ENCODE results near the gene PNMT.

GRCh38 chr17:39701784-39702422, 33.6 kb downstream of the PNMT start:
- TF ChIP-seq EZH2 (IDR thresholded peaks at IDR 0.05; ENCODE audit: borderline replicate concordance) = no peak
- TF ChIP-seq CTCF (IDR thresholded peaks at IDR 0.05; ENCODE audit: poor library complexity) = no peak

All from hepatocyte (in vitro differentiated cells).